Small intestine (tissue), 7 donors: ENCODE results near the gene HIRA. TPM values are rescaled to one million over a fixed set of nuclear protein-coding genes. Genes with fewer than 3 reads are reported as not detected.
"Not testable (repeated sequence)": the region's sequence is repeated elsewhere in the genome, so short reads cannot be mapped to it uniquely, and the experiment has no call there.

Source experiments
- DNase-seq, 2 donors: peaks; one replicate each; pipeline versions ENCODE4 v3.0.0 to v3.0.0-alpha.2; 2013
- FAIRE-seq: peaks from 2 replicates; lab custom pipeline; 2012; peaks lifted over from hg19 to GRCh38; lab: Jason Lieb, UNC
- H3K27ac ChIP-seq, 3 donors: one replicate each; pipeline ENCODE4 v1.5.1; 2013; ENCODE audit warnings: low read length in 2 of 3, mild to moderate bottlenecking in 2 of 3, control low read depth in 1 of 3, inconsistent platforms in 1 of 3, low read depth in 1 of 3, moderate library complexity in 1 of 3
- H3K27me3 ChIP-seq, 3 donors: one replicate each; pipeline ENCODE4 v1.6.1; 2013; ENCODE audit warnings: low read length in 3 of 3, inconsistent platforms in 1 of 3; ENCODE audit not compliant: control insufficient read depth in 3 of 3, insufficient read depth in 3 of 3
- H3K36me3 ChIP-seq, 3 donors: one replicate each; pipeline ENCODE4 v1.6.1; 2013; ENCODE audit warnings: low read length in 3 of 3, inconsistent platforms in 1 of 3, low read depth in 1 of 3, mild to moderate bottlenecking in 1 of 3, moderate library complexity in 1 of 3; ENCODE audit not compliant: control insufficient read depth in 3 of 3, insufficient read depth in 2 of 3
- H3K4me1 ChIP-seq, 3 donors: one replicate each; pipeline ENCODE4 v1.6.1; 2013; ENCODE audit warnings: low read length in 2 of 3, inconsistent platforms in 1 of 3, low read depth in 1 of 3, mild to moderate bottlenecking in 1 of 3, moderate library complexity in 1 of 3; ENCODE audit not compliant: control insufficient read depth in 3 of 3, insufficient read depth in 2 of 3
- H3K4me3 ChIP-seq, 3 donors: one replicate each; pipeline ENCODE4 v1.5.1; 2013; ENCODE audit warnings: low read length in 3 of 3, control low read depth in 1 of 3, inconsistent platforms in 1 of 3, low read depth in 1 of 3, mild to moderate bottlenecking in 1 of 3, moderate library complexity in 1 of 3
- H3K9me3 ChIP-seq, 2 donors: one replicate each; pipeline ENCODE4 v1.6.1; 2013; ENCODE audit warnings: low read depth in 1 of 2, low read length in 1 of 2; ENCODE audit not compliant: control insufficient read depth in 2 of 2, insufficient read depth in 1 of 2
- whole genome bisulfite sequencing, 3 donors: extraction: QIAGEN DNeasy Blood & Tissue Kit; methylation state at CpG; one replicate each; pipeline ENCODE4 v1.1.7; 2013; 5-methylcytosine and 5-hydroxymethylcytosine counted together
- polyA plus RNA-seq, 4 donors: library from polyadenylated mRNA; stranded (reverse) in 3 of 4; unstranded in 1 of 4; fragments of 200-250 nt in 3 of 4; fragments of 120-200 nt in 1 of 4; gene quantifications; one replicate each; pipeline versions ENCODE4 v1.2.1 to v1.2.3, GENCODE V29; 2013
- donor health status: healthy with polysubstance abuse.
- donor health status: control.
- donor health status: control.
- donor health status: Bipolar disorder and iron deficiency.
- donor health status: healthy.

Gene HIRA
- polyA plus RNA-seq, 4 donors = 15.7 to 29.3 (median 21.3) TPM

GRCh38 chr22:19330865-19331418, 100.6 kb downstream of the HIRA start:
- H3K36me3 ChIP-seq = peaks cover 6 to 52% (median 16%) of the 10 kb centered on the region in 3 donors
- no peak for DNase-seq
- no peak overlapping the region for H3K4me3 ChIP-seq
- H3K27ac ChIP-seq = no peak overlapping the region
- WGBS, 3 donors = 95 to 97% (median 96%) methylated on average over 11 to 13 of the region's 13 CpGs
- peaks cover 0 to 68% of the 10 kb centered on the region in 2 donors for H3K9me3 ChIP-seq
- FAIRE-seq = no peak
- H3K27me3 ChIP-seq = no peaks in the 10 kb centered on the region
- H3K4me1 ChIP-seq = no peaks in the 10 kb centered on the region

GRCh38 chr22:19330205-19330604, 101.3 kb downstream of the HIRA start:
- H3K27ac ChIP-seq, H3K27me3 ChIP-seq, H3K4me3 ChIP-seq, DNase-seq, FAIRE-seq, H3K4me1 ChIP-seq: not testable (repeated sequence)
- H3K9me3 ChIP-seq = peaks cover 0 to 64% of the 10 kb centered on the region in 2 donors
- peaks cover 6 to 50% (median 16%) of the 10 kb centered on the region in 3 donors for H3K36me3 ChIP-seq
- WGBS, 3 donors = 94 to 98% (median 97%) methylated on average over 5 of the region's 5 CpGs

- 92 to 100% (median 97%) methylated on average over 3 of the region's 3 CpGs for WGBS, 3 donors
Measured at GRCh38 chr22:19329454-19329853, 102.1 kb downstream of the HIRA start.

GRCh38 chr22:19325296-19325948, 106.1 kb downstream of the HIRA start:
- H3K4me3 ChIP-seq = no peak overlapping the region
- WGBS, 3 donors = 84 to 91% (median 87%) methylated on average over 5 of the region's 5 CpGs
- H3K36me3 ChIP-seq = peaks cover 6 to 21% (median 6%) of the 10 kb centered on the region in 3 donors
- DNase-seq (no peak), FAIRE-seq (no peak)
- H3K27me3 ChIP-seq = no peaks in the 10 kb centered on the region
- H3K9me3 ChIP-seq = peaks cover 0 to 39% of the 10 kb centered on the region in 2 donors
- no peaks in the 10 kb centered on the region for H3K4me1 ChIP-seq
- H3K27ac ChIP-seq = no peak overlapping the region

More at GRCh38 chr22:19329454-19329853, 102.1 kb downstream of the HIRA start:
- H3K4me1 ChIP-seq = no peaks in the 10 kb centered on the region
- no peaks in the 10 kb centered on the region for H3K27me3 ChIP-seq
- no peak overlapping the region for H3K4me3 ChIP-seq
- peaks cover 0 to 60% of the 10 kb centered on the region in 2 donors for H3K9me3 ChIP-seq
- H3K27ac ChIP-seq = no peak overlapping the region
- no peak for DNase-seq
- H3K36me3 ChIP-seq = peaks cover 6 to 46% (median 15%) of the 10 kb centered on the region in 3 donors
- no peak for FAIRE-seq

- H3K4me3 ChIP-seq, H3K4me1 ChIP-seq, H3K36me3 ChIP-seq, DNase-seq, H3K27me3 ChIP-seq, H3K27ac ChIP-seq, FAIRE-seq: not testable (repeated sequence)
- H3K9me3 ChIP-seq = peaks cover 0 to 26% of the 10 kb centered on the region in 2 donors
- WGBS, 3 donors = 85 to 92% (median 88%) methylated on average over 6 of the region's 6 CpGs
Measured at GRCh38 chr22:19323420-19323819, 108.1 kb downstream of the HIRA start.

GRCh38 chr22:19321757-19322156, 109.8 kb downstream of the HIRA start:
- WGBS, 3 donors = 77 to 88% (median 79%) methylated on average over 2 of the region's 2 CpGs
- Histone ChIP-seq H3K27me3 (no peaks in the 10 kb centered on the region), H3K4me3 (no peak overlapping the region), H3K27ac (no peak overlapping the region), H3K4me1 (no peaks in the 10 kb centered on the region), H3K9me3 (peaks cover 0 to 25% of the 10 kb centered on the region in 2 donors), H3K36me3 (no peaks in the 10 kb centered on the region)
- no peak for DNase-seq
- FAIRE-seq = no peak

- 91 to 93% (median 92%) methylated on average over 8 of the region's 8 CpGs for WGBS, 3 donors
- H3K36me3 ChIP-seq, FAIRE-seq, H3K4me3 ChIP-seq, DNase-seq, H3K27ac ChIP-seq, H3K4me1 ChIP-seq, H3K27me3 ChIP-seq: not testable (repeated sequence)
- H3K9me3 ChIP-seq = peaks cover 0 to 31% of the 10 kb centered on the region in 2 donors
Measured at GRCh38 chr22:19320136-19320535, 111.4 kb downstream of the HIRA start.

- H3K4me3 ChIP-seq = no peak overlapping the region
- H3K9me3 ChIP-seq = peaks cover 0 to 36% of the 10 kb centered on the region in 2 donors
- FAIRE-seq (no peak), DNase-seq (no peak)
- H3K4me1 ChIP-seq = no peaks in the 10 kb centered on the region
- no peaks in the 10 kb centered on the region for H3K27me3 ChIP-seq
- no peak overlapping the region for H3K27ac ChIP-seq
- no peaks in the 10 kb centered on the region for H3K36me3 ChIP-seq
Measured at GRCh38 chr22:19319281-19319680, 112.3 kb downstream of the HIRA start.
